HG03571 (cell line): ENCODE results near the gene FBXW12.

Experiments used
- ATAC-seq: cut with Tn5 transposase; IDR thresholded peaks from one replicate; pipeline ENCODE4 v1.9.1; 2021; ENCODE audit not compliant: unreplicated experiment

FBXW12 gene

DNA sequence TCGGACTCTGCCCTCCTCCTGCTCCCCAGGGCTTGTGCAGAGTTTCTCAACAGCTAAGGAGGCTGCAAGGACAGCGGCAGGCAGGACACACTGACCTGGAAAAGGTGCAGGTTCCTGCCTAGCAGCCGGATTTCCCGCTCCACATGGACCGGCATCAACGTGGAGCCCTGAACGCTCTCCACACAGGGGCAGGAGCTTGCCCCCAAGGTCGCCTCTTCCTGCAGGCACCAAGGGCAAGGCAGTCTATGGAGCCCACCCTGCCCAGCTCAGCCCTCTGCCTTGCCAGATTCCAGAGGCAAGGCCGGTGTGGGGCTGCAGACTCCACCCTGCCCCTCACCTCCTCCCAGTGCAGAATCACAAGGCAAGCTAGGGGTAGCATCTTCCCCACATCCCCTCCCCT lies 47.1 kb downstream of the FBXW12 start:
- ATAC-seq, result no peak

DNA sequence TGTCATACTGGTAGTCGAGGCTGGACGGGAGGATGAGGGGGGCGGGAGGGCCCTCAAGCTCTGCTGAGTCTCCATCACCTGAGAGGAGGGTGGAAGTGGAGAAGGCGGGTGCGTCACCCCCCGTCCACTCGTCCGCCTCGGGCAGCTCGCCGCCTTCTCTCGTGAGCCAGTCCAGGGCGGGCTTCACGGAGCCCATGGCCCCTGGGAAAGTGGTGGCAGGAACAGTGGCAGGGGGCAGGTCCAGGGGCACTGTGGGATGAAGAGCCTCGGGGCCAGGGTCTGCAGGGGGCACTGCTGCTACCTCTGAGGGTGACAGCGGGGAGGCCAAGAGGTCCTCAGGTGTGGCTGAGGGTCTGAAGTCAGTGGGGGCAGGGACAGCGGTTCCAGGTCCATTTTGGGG lies 47.6 kb downstream of the FBXW12 start:
- no peak for ATAC-seq

DNA sequence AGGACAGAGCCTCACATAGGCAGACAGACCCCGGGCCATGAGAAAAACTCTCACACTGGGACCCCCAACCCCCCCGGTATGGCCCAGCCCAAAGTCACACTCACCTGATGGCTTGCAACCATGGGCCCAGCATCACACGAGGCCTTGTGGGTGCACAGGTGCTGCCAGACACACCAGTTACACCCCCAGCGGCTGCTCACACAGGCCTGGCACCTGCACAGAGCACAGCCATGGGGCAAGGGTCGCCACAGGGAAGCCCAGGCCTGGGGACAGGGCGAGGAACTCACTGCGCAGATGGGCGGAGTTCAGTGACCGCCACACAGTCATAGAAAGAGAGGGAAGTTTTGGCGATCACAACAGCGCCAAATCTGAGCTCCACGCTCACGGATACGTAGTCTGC lies 48.5 kb downstream of the FBXW12 start:
- no peak for ATAC-seq

DNA sequence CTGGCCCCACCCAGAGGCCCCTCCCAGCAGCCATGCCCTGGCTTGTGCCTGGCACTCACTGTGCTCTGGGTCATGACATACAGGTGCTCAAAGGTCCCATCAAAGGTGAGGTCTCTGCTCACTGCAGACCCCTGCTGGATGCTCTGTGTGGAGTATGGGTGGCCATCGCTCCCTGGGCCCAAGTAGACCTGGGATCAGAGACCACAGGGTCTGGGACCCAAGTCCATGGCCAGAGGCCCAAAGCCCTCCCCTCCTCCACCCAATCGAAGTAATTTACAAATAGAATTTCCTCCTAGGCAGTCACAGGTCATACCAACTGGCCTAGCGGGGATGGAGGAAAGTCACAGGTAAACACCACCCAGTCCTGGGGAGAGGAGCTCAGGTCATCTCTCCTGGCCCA lies 50.3 kb downstream of the FBXW12 start:
- ATAC-seq, result no peak

DNA sequence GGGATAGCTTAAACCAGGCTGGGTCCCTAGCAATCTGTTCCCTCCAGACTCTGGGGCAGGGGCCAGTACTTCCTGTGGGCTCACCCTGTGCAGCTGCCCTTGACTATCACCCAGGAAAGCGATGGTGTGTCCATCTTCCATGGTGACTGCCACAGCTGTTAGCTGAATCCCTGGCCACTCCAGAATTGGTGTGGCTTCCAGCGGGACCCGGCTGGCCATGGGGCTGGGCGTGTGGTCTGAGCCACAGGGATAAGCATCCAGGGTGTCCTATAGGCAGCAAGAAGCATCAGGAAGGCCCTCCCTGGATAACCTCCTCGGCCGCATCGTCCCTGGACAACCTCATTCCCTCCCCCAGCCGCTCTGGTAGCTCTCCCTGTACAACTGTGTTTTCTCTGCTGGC lies 50.7 kb downstream of the FBXW12 start:
- no peak for ATAC-seq

DNA sequence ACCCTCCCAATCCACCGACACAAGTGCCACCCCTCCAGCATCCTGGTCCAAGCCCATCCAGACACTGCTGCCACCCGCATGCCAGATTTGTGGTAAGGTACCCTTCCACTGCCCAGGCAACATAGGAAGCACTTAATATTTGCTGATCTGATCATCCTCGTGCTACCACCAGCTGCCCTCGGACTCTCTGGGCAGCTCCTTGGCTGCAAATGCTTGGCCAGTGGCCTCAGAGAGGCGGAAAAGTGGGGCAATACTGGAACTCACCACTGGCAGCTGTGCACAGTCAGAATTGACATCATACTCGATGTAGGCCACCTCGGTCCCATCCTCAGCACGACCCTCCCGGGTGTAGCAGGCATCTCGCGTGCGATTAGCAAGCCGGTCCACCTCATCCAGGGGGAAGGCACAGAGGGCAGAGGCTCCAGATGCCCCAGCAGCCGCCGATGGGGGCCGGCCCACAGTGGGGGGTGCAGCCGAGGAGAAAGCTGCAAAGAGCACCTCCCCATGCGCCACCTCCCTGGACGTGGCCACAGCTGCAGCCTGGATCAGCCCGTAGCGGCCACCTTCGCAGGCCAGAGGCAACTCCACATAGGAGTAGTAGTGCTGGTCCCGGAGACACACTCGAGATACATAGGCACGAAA lies 51.3 kb downstream of the FBXW12 start:
- ATAC-seq, result no peak

DNA sequence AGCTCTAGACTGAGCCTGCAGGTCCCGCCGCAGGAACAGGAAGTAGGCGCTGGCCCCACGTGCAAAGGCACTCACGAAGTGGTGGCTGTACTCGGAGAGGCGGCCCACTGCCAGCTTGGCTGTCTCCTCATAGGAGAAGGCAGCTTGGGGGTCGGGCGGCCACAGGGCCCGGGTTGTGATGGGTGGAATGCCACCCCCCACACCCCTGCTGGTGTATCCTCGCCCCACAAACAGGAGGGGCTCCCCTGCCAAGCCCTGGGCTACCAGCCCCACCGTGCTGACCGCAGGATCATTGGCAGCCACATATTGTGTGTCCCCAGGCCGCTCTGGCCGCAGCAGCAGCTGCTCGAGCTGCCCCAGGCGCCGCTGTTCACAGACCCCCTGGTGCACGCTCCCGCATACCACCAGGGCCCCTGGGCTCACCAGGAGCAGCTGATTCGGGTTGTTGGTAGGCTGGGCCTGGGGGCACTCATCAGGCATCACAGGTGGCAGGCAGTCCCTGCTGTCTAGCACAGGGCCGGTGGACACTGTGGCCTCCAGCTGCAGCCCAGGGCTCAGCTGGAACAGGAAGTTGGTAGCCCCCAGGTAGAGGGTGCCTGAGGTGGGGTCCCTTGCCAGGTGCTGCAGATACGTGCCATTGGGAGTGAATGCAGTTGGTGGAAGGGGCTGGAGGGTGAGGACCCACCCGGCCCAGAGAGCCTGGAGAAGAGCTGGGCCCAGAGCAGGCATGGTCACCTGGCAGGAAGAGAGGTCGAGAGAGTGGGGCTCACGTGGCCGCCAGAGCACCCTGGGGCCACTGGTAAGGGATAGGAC lies 52.1 kb downstream of the FBXW12 start:
- ATAC-seq, result no peak

DNA sequence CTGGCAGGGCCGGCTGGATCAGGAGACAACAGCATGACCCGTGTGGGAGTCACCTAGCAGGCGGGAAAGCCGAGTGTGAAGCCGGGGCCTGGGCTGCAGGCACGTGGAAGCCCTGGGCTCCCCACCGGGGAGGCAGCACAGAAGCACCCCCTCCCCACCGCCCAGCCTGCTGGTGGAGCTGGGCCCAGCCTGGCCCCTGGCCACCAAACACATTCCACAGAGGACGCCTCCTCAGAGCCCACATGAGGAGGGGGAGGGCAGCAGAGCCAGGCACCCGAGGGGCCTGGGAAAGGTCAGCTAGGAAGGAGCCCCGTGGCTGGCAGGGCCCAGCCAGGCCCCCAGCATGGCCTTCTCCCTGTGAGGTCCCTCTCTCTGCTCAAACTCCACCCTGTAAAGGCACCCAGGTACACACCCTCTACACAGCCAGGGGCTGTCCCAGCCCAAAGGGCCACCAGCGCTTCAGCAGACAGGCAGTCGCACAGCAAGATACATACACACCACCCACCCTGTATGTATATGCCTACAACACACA lies 53.3 kb downstream of the FBXW12 start:
- ATAC-seq, result no peak

DNA sequence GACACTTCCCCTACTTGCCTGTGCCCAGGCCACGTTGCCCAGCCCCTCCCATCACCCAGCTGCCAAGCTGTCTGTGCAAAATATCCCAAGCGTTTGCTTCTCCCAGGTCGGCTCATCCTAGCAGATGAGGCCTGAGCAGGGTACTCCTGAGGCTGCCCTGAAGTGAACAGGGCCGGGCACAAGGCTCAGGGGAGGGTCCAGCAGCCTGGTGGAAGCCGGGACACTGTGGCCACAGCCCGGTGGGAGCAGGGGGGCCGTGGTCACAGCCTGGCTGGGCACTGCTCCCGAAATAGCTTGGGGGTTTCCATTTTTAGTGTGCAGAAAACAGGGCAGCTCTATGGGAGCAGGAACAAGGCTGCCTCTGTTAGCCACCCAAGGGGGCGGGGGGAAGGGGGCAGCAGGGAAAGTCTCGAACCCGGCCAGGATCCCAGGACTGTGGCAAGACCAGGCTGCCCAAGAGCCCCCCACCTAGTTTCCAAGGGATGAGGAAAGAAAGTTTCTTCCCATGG lies 54.4 kb downstream of the FBXW12 start:
- ATAC-seq, result no peak

DNA sequence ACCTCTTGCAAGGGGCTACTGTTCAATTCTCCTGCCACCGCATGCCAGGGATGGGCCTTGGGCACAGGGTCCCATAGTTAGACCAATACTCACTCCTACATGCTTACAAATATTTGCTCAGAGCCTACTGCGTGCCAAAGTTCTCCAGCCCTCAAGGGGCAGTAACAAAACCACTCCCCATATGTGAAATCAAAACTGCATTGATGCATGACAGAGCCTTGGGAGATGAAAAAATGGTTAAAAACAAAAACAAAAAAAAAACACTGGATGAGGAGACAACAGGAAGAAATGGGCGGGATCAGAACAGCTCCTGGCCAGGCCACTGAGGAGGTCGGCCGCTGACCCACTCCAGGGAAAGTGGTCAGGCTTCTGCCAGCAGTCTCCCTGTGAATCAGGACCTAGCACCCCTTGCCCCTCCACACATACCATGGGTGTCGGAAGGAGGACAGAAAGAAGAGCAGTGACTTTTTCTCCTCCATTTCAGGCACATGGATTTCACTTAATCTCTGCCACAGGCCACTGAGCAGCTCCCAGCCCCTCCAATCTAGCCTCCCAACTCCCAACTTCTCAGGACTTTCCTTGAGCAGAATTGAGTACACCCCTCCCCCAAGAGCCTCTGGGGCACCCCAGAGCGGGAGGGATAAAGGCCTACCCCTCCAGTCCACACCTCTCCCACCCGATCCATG lies 55.1 kb downstream of the FBXW12 start:
- ATAC-seq, result no peak

DNA sequence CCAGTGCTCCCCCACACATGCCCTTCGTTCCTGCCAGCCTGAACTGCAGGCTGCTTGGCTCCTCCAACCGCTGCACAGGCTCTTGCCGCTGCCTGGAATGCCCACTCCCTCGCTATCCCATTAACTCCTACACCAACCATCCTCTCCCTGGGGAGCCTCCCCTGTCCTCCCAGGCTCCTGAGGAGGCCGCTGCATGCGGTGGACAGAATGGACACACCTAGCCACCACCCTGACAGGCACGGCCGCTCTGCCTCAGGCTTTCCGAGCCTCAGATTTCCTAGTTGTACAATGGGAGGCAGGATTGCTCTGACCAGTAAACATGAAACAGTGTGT lies 55.6 kb downstream of the FBXW12 start:
- no peak for ATAC-seq

DNA sequence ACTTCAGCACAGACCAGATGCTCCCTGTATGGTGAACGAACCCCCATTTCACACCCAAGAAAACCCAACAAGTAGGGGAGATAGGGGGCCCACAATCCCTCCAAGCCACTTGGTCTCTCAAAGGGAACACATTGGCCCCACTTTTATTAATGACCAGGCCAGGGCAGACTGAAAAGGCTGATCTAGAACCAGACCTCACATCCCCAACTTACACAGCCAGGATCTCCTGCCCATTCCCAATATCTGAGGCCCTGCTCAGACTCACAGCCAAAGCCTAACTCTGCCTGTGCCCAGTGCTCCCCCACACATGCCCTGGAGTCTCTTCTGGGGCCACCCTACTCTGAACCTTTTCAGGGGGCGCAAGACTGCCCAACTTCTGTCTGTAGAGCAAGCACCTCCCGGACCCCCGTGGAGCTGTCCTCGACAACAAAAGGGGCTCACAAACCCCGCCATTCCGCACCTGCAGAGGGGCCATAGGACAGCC lies 56.1 kb downstream of the FBXW12 start:
- ATAC-seq, result no peak

DNA sequence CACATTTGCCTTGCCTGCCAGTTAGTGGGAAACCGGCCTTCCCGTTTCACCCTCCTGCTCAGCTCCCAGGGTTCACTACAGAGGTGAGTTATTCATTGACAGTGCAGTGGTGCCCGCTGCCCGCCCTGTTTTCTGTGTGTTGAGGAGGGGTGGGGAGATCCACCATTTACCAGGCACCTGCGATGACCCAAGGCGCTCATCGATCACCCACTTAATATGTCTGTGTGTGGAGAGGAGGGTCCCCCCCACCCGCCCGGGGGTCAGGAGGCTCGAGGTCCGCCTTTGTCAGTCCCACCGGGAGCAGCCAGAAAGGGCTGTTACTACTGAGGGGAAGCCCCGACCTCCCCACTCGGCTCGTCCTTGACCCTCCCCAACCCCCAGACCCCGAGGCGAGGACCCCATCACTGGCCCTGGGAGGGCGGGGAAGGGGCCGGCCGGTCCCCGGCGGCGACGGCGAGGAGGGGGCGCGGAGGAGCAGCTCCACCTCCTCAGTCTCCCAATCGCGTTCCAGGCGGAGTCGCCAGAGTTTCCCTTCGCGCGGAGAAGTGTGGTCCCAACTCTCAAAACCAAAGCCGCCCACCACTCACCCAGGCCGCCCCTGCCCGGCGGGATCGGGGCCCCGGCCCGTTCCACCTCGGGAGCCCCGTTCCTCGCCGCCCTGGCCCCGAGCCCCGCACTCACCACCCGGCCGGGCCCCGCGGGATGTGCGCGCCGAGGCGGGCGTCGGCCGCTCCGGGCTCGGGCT lies 56.7 kb downstream of the FBXW12 start:
- no peak for ATAC-seq

DNA sequence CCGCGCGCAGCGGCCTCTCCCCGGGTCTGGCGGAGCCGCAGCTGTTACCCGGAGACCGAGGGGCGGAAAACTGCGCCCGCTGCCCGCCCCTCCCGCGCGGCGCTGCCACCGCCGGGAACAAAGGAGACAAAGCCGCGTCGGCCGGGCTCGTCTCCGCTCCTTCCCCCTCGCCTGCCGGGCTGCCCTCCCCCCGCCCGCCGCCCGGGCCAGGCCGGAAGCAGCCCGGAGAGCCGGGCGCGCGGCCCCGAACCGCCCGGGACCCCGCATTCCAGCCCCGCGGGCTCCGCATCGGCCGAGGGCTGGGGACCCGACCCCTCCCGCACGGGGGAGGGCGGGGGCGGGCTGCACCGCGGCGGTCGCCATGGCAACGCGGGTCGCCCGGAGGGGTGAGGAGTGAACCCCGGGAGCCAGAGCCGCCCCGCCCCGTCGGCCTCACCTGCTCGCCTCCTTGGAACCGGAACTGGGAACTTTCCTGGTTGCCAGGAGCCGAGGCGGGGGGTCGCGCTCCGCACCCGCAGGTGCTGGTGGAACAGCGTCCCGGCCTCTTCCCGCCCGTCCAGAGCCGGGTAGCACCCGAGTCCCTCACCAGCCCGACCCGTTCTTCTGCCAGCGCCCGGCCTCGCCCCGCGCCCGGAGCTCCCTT lies 57.4 kb downstream of the FBXW12 start:
- no peak for ATAC-seq

DNA sequence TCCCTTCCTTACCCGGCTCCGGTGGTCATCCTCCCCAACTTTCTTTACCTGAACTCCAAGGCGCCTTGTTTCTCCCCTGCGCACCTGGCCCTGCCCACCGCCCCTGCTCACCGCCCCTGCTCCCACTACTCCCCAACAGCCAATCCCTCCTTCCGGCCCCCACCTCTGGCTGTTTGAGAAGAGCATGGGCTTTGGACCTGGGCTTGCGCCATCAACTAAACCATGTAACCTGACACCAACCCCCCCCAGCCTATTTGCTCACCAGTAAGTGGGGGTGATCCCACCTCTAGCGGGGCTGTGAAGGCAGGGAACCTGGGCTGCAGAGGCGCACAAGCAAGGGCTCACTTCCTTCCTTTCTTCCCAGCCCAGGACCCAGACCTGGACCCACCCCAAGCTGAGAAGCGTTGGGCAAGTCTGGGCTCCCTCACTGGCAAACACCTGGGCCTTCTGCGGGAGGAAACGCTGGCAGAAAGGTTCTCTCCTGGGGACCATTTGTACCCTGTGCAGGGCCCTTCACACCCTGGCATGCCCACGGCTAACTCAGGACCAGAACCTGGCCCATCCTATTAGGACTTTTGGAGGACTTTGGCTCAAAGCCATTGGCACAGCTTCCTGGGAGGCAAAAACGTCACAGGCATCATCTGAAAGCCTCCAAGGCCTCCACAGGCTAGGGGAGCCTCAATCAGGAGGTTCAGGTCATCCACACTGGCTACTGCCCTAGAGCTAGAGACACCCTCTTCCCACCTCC lies 58.1 kb downstream of the FBXW12 start, which contains the start of gene PLXNB1:
Gene PLXNB1 (minus strand): TSS at position 127 of the 748 bp plus-strand sequence. CDS start 5,475 bp downstream, outside the sequence.
- no peak for ATAC-seq

DNA sequence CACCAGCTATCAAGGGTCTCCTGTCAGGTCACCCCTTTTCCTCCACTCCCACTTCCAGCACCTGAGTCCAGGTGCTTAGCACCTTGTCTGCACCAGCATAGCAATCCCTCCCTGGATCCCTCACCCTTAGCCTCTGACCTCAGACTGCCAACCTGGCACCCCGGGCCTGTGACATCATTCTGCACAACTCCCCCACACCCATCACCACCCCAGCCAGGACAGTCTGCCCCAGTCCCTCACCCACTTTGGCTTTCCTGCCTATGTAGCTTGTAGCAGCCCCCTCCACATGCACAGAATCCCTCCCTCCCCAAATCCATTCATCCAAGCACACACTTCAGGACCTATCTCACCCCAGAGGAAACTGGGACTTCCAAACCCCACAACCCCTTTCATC lies 58.7 kb downstream of the FBXW12 start:
- ATAC-seq, result no peak

DNA sequence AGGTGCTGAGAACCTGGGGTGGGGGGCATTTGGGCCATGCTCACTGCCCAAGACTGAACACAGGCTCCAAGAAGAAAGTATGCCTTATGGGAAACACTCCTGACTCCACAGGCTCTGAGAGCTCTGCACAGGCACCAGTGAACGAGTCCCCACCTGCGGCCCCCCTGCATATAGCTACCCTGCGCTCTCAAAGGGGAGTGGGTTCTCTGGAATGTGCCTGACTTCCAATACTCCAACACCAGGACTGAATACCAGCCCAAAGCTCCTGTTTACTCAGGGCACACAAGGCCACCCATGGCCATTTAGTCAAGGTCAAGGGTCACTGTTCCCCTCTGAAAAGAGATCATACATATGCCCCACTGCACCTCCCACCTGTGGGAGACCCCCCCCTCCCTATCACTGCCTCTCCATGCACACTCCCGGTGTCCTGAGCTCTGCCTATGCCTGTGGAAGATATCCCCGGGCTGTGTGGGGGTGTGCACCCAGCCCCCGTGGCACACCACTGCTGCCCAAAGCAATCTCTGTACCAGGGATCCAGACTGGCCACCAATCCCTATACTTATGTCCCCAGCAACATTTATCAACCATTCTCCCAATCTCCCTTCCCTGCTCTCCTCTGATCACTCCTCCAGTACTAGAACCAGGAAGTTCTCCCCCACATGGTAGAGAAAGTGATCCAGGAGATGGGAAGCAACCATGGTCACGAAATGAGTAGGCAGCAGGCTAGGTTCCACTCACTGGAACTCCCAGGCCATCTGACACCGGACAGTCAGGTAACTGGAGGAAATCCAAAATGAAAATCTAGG lies 59.4 kb downstream of the FBXW12 start:
- ATAC-seq, result no peak

DNA sequence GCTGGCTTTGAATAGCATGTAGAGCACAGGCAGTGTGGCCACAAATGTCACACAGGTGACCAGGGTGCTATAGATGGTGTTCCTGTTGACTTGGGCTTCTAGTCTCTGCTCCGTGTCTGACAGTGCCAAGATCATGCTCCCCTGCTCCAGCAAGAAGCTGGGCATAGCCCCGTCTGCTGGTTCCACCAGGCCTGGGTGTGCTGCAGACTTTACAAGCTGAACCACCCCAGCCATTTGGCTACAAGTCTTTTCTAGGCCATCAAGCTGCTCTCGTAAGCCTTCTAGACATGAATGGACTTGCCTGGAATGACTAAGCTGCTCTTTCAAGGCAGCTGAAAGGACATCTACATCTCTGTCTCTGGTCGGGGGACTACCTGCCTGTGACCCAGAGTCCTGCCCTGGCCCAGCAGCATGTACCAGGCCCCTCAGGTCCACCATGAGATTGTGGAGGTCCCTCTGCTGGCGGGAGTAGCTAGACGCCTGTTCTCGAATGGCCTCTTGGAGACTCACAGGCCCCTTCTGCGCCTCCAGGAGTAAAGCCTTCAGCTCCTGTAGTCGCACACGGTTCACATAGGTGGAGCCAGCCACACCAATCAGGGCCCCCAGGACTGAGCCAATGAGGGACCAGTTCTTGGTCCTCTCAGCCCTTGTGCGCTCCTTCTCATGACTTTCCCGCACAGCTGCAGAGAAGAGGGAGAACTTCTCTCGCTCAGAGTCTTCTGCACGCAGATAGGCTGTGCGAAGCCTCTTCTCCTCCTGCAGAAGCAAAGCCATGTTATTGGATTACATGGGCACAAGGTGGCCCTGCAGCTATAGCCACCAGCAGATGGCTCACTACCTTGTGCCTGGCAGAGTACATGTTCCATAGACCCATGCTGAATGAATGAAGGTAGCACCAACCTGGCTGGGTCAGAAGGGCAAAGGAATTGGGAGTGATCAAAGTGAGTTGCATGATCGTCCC lies 60.7 kb downstream of the FBXW12 start:
- no peak for ATAC-seq
